A673 (cell line): Measurements from ENCODE around the gene SEC31A. TPM values are rescaled to one million over a fixed set of nuclear protein-coding genes. Genes with fewer than 3 reads are reported as not detected.

Experiments
- BruUV-seq: library from RNA; stranded (reverse); fragments of 400-500 nt; replicated peaks from 2 replicates; lab custom pipeline; 2021; lab: Mats Ljungman, UMichigan
- CTCF ChIA-PET: fragments of 300-600 bp; sonication (Branson Sonifier 250); formaldehyde crosslinking; loops from one replicate; lab custom pipeline; 2022; ENCODE audit warnings: antibody characterized with exemption; lab: Charles Lee
- POLR2A ChIA-PET: fragments of 300-600 bp; sonication (Branson Sonifier 250); formaldehyde crosslinking; loops from one replicate; lab custom pipeline; 2022; ENCODE audit warnings: antibody characterized with exemption; ENCODE audit not compliant: low non-redundant PET; lab: Charles Lee
- DNase-seq: peaks from one replicate; pipeline ENCODE4 v3.0.0-alpha.2; 2015; ENCODE audit warnings: low spot score
- H3K27ac ChIP-seq: fragments of 200-600 bp; sonication (generic); 2 replicates; pipeline ENCODE4 v1.5.1; 2016; ENCODE audit warnings: mixed run types, low read depth, mild to moderate bottlenecking, mixed read lengths, antibody characterized with exemption, low read length; ENCODE audit not compliant: poor library complexity, severe bottlenecking
- H3K27me3 ChIP-seq: fragments of 200-600 bp; sonication (generic); replicated peaks from 2 replicates; pipeline ENCODE4 v1.6.1; 2017; ENCODE audit warnings: mixed run types, low read depth, mild to moderate bottlenecking, mixed read lengths, antibody characterized with exemption, low read length; ENCODE audit not compliant: insufficient read depth, poor library complexity
- H3K36me3 ChIP-seq: fragments of 200-600 bp; sonication (generic); 2 replicates; pipeline ENCODE4 v1.6.1; 2016; ENCODE audit warnings: mixed run types, mild to moderate bottlenecking, mixed read lengths, antibody characterized with exemption, low read length; ENCODE audit not compliant: insufficient read depth, poor library complexity, severe bottlenecking
- H3K4me1 ChIP-seq: fragments of 200-600 bp; sonication (generic); 2 replicates; pipeline ENCODE4 v1.6.1; 2017; ENCODE audit warnings: mixed run types, mild to moderate bottlenecking, mixed read lengths, antibody characterized with exemption, low read length; ENCODE audit not compliant: insufficient read depth, poor library complexity, severe bottlenecking
- H3K4me3 ChIP-seq: fragments of 200-600 bp; sonication (generic); 2 replicates; pipeline ENCODE4 v1.5.1; 2016; ENCODE audit warnings: low read depth, mixed run types, mild to moderate bottlenecking, mixed read lengths, low read length; ENCODE audit not compliant: poor library complexity, severe bottlenecking
- H3K9me3 ChIP-seq: fragments of 200-600 bp; sonication (generic); 2 replicates; pipeline ENCODE4 v1.6.1; 2016; ENCODE audit warnings: mixed run types, low read depth, mild to moderate bottlenecking, mixed read lengths, antibody characterized with exemption, low read length; ENCODE audit not compliant: poor library complexity, severe bottlenecking
- CTCF ChIP-seq: fragments of 300-800, 200-600 bp; sonication (generic); conservative IDR thresholded peaks from 2 replicates; pipeline ENCODE4 v1.5.1; 2017; ENCODE audit warnings: low read depth, mild to moderate bottlenecking, antibody characterized with exemption, low read length, moderate library complexity, mixed read lengths
- EZH2 ChIP-seq: fragments of 200-600 bp; sonication (generic); IDR thresholded peaks from 2 replicates; pipeline ENCODE4 v1.6.1; 2017; ENCODE audit warnings: borderline replicate concordance, low read depth, mild to moderate bottlenecking, mixed read lengths, antibody characterized with exemption, low read length; ENCODE audit not compliant: poor library complexity, severe bottlenecking
- intact Hi-C: fragments of 100-400 bp; cut with micrococcal nuclease; formaldehyde crosslinking; loops from one replicate; pipeline ENCODE4 v1.10.0; 2022; ENCODE audit not compliant: unreplicated experiment
- total RNA-seq: library from RNA; stranded (reverse); gene quantifications from 2 replicates; pipeline ENCODE4 v1.2.3, GENCODE V29; 2021

Gene SEC31A
- total RNA-seq, 1 experiment from 2014 or later, result 96.9 TPM

GRCh38 chr4:82792912-82793649, 97.9 kb downstream of the SEC31A start:
- no peaks in the 10 kb centered on the region for H3K27me3 ChIP-seq
- no peak for TF ChIP-seq EZH2
- no peak for TF ChIP-seq CTCF
- no peaks in the 10 kb centered on the region for H3K36me3 ChIP-seq
- no peak overlapping the region for H3K27ac ChIP-seq
- no peaks in the 10 kb centered on the region for H3K9me3 ChIP-seq
- DNase-seq, result no peak
- ChIA-PET CTCF (no interaction called here), POLR2A (no interaction called here)
- BruUV-seq, result no TSS peak
- intact Hi-C loops, result no loop called here
- no peaks in the 10 kb centered on the region for H3K4me1 ChIP-seq
- H3K4me3 ChIP-seq, result no peak overlapping the region

GRCh38 chr4:82791179-82791578, 99.8 kb downstream of the SEC31A start:
- H3K9me3 ChIP-seq, result no peaks in the 10 kb centered on the region
- no peak overlapping the region for H3K4me3 ChIP-seq
- no TSS peak for BruUV-seq
- H3K27me3 ChIP-seq, result no peaks in the 10 kb centered on the region
- no peaks in the 10 kb centered on the region for H3K36me3 ChIP-seq
- ChIA-PET POLR2A (interaction anchor here (0.6 kb wide), 1 partner anchor 28 kb away, joined by 4 read pairs; no protein-coding TSS in a partner anchor), CTCF (interaction anchor here (0.9 kb wide), 1 partner anchor 14 kb away, joined by 4 read pairs; no protein-coding TSS in a partner anchor)
- no peak for TF ChIP-seq CTCF
- no peak for TF ChIP-seq EZH2
- H3K4me1 ChIP-seq, result peaks cover 2% of the 10 kb centered on the region
- no peak overlapping the region for H3K27ac ChIP-seq
- intact Hi-C loops, result no loop called here
- no peak for DNase-seq

GRCh38 chr4:82790060-82790660, 100.8 kb downstream of the SEC31A start:
- Histone ChIP-seq H3K4me3 (no peak overlapping the region), H3K27ac (no peak overlapping the region), H3K36me3 (no peaks in the 10 kb centered on the region), H3K27me3 (no peaks in the 10 kb centered on the region), H3K9me3 (no peaks in the 10 kb centered on the region), H3K4me1 (peaks cover 12% of the 10 kb centered on the region)
- no peak for DNase-seq
- no TSS peak for BruUV-seq
- POLR2A ChIA-PET, result no interaction called here
- TF ChIP-seq EZH2, result no peak
- CTCF ChIA-PET, result no interaction called here
- intact Hi-C loops, result no loop called here
